CD14-positive monocyte (primary cell): ENCODE results near the gene C20orf144. TPM values are rescaled to one million over a fixed set of nuclear protein-coding genes. Genes with fewer than 3 reads are reported as not detected.

Experiments
- DNase-seq, 3 donors: peaks; one replicate each; pipeline ENCODE4 v3.0.0-alpha.2; 2011 to 2022
- H2AFZ ChIP-seq: 2 replicates; pipeline ENCODE4 v1.6.0; 2012; ENCODE audit warnings: mild to moderate bottlenecking, low read depth, low read length, inconsistent platforms; ENCODE audit not compliant: insufficient read depth, poor library complexity, severe bottlenecking
- H3K27ac ChIP-seq, 2 donors: 1 replicate in 1 of 2; 2 replicates in 1 of 2; pipeline ENCODE4 v1.5.1; 2012 to 2013; ENCODE audit warnings: low read length in 2 of 2, control low read depth in 1 of 2, inconsistent platforms in 1 of 2, low read depth in 1 of 2, mild to moderate bottlenecking in 1 of 2
- H3K27me3 ChIP-seq, 2 donors: one replicate each; pipeline versions ENCODE4 v1.6.0 to v1.6.1; 2011 to 2013; ENCODE audit warnings: low read length in 2 of 2; ENCODE audit not compliant: control insufficient read depth in 2 of 2, insufficient read depth in 2 of 2
- H3K36me3 ChIP-seq, 2 donors: replicated peaks in 1 of 2; 1 replicate in 1 of 2; 2 replicates in 1 of 2; pipeline versions ENCODE4 v1.5.1 to v1.6.1; 2012 to 2013; ENCODE audit warnings: low read length in 2 of 2, control low read depth in 1 of 2, inconsistent platforms in 1 of 2, mild to moderate bottlenecking in 1 of 2; ENCODE audit not compliant: insufficient read depth in 2 of 2, control insufficient read depth in 1 of 2
- H3K4me1 ChIP-seq, 2 donors: 1 replicate in 1 of 2; 2 replicates in 1 of 2; pipeline versions ENCODE4 v1.5.1 to v1.6.1; 2012 to 2013; ENCODE audit warnings: low read length in 2 of 2, control low read depth in 1 of 2, inconsistent platforms in 1 of 2, mild to moderate bottlenecking in 1 of 2, moderate library complexity in 1 of 2; ENCODE audit not compliant: insufficient read depth in 2 of 2, control insufficient read depth in 1 of 2
- H3K4me2 ChIP-seq: replicated peaks from 2 replicates; pipeline ENCODE3; 2012; ENCODE audit warnings: low read length, moderate library complexity, mild to moderate bottlenecking; ENCODE audit not compliant: poor library complexity, severe bottlenecking; ENCODE audit errors: extremely low read depth
- H3K4me3 ChIP-seq, 3 experiments: fragments of 200-600 bp in 1 of 3; sonication (generic) in 1 of 3; replicated peaks in 1 of 3; 1 replicate in 2 of 3; 2 replicates in 1 of 3; pipeline ENCODE4 v1.5.1; 2011 to 2013; ENCODE audit warnings: low read length in 3 of 3, mild to moderate bottlenecking in 3 of 3, control low read depth in 2 of 3, low read depth in 2 of 3, inconsistent platforms in 1 of 3, moderate library complexity in 1 of 3
- H3K79me2 ChIP-seq: 2 replicates; pipeline ENCODE4 v1.6.0; 2012; ENCODE audit warnings: mild to moderate bottlenecking, control low read depth, inconsistent platforms, low read length, moderate library complexity; ENCODE audit not compliant: insufficient read depth
- H3K9ac ChIP-seq: 2 replicates; pipeline ENCODE4 v1.6.0; 2017; ENCODE audit warnings: low read length, mild to moderate bottlenecking; ENCODE audit not compliant: insufficient read depth, poor library complexity, severe bottlenecking
- H3K9me3 ChIP-seq, 2 donors: replicated peaks in 1 of 2; 1 replicate in 1 of 2; 2 replicates in 1 of 2; pipeline versions ENCODE4 v1.5.1 to v1.6.1; 2012 to 2013; ENCODE audit warnings: low read length in 2 of 2, control low read depth in 1 of 2; ENCODE audit not compliant: control insufficient read depth in 1 of 2, insufficient read depth in 1 of 2
- H4K20me1 ChIP-seq: 2 replicates; pipeline ENCODE4 v1.6.0; 2012; ENCODE audit warnings: mild to moderate bottlenecking, low read length, control low read depth, moderate library complexity; ENCODE audit not compliant: insufficient read depth
- H3K27ac Mint-ChIP-seq, 7 donors: one replicate each; pipeline ENCODE4 v1.8.0; 2020; ENCODE audit warnings: mild to moderate bottlenecking in 7 of 7, mixed read lengths in 7 of 7, moderate library complexity in 6 of 7, inconsistent platforms in 2 of 7
- H3K27me3 Mint-ChIP-seq, 3 donors: one replicate each; pipeline ENCODE4 v1.8.0; 2021 to 2022; ENCODE audit warnings: low read depth in 3 of 3, mild to moderate bottlenecking in 3 of 3, mixed read lengths in 3 of 3, moderate library complexity in 3 of 3, inconsistent platforms in 1 of 3
- H3K36me3 Mint-ChIP-seq, 2 donors: one replicate each; pipeline ENCODE4 v1.8.0; 2020; ENCODE audit warnings: mixed read lengths in 2 of 2, inconsistent platforms in 1 of 2, mild to moderate bottlenecking in 1 of 2
- H3K4me1 Mint-ChIP-seq: one replicate; pipeline ENCODE4 v1.8.0; 2020; ENCODE audit warnings: mild to moderate bottlenecking, mixed read lengths
- H3K4me3 Mint-ChIP-seq, 2 donors: one replicate each; pipeline ENCODE4 v1.8.0; 2020; ENCODE audit warnings: mild to moderate bottlenecking in 2 of 2, mixed read lengths in 2 of 2, moderate library complexity in 1 of 2
- H3K9me3 Mint-ChIP-seq, 7 donors: one replicate each; pipeline ENCODE4 v1.8.0; 2020 to 2022; ENCODE audit warnings: mixed read lengths in 7 of 7, mild to moderate bottlenecking in 6 of 7, moderate library complexity in 6 of 7, inconsistent platforms in 2 of 7
- CTCF ChIP-seq: fragments of 200-600 bp; IDR thresholded peaks from one replicate; pipeline ENCODE4 v1.8.0; 2022; ENCODE audit warnings: antibody characterized with exemption, mild to moderate bottlenecking
- WGBS: methylation state at CpG from one replicate; pipeline ENCODE4 v1.1.5; 2013; ENCODE audit warnings: missing lambda C conversion rate; ENCODE audit not compliant: insufficient coverage; 5-methylcytosine and 5-hydroxymethylcytosine counted together
- intact Hi-C, 2 donors: fragments of 100-400 bp; cut with micrococcal nuclease; formaldehyde crosslinking; loops; one replicate each; pipeline versions ENCODE4 v1.15.0 to v1.15.1; 2023
- polyA plus RNA-seq, 3 donors: library from polyadenylated mRNA; depleted of rRNA in 1 of 3; unstranded in 2 of 3; stranded (reverse) in 1 of 3; fragments of 300-500 nt in 2 of 3; fragments of >200 nt in 1 of 3; fragmentation: Illumina TruSeq in 2 of 3; gene quantifications; 1 replicate in 2 of 3; 2 replicates in 1 of 3; pipeline ENCODE4 v1.2.3, GENCODE V29; 2012 to 2021

C20orf144 gene
- polyA plus RNA-seq, 3 donors: 0.13 TPM; not detected in 2

- 78% methylated on average over 5 of the region's 5 CpGs for WGBS
- Histone ChIP-seq H3K4me1 (no peaks in the 10 kb centered on the region), H3K9me3 (peaks cover 0 to 10% of the 10 kb centered on the region in 2 donors), H3K4me2 (no peak overlapping the region), H3K27me3 (no peaks in the 10 kb centered on the region), H3K9ac (no peak overlapping the region), H4K20me1 (no peaks in the 10 kb centered on the region), H3K27ac (no peak overlapping the region), H3K79me2 (no peaks in the 10 kb centered on the region), H3K4me3 (no peak overlapping the region), H2AFZ (no peak overlapping the region), H3K36me3 (peaks cover 14 to 24% of the 10 kb centered on the region in 2 donors)
- Mint-ChIP-seq H3K4me1 (no peaks in the 10 kb centered on the region), H3K4me3 (no peak overlapping the region), H3K36me3 (peaks cover 14 to 29% of the 10 kb centered on the region in 2 donors), H3K27ac (peak overlapping the region in 1 of 7 donors; percentile 85), H3K27me3 (peaks cover 0 to 2% (median 0%) of the 10 kb centered on the region in 3 donors), H3K9me3 (peaks cover 10 to 24% (median 17%) of the 10 kb centered on the region in 7 donors)
- no peak for TF ChIP-seq CTCF
- intact Hi-C loops: no loop called here
- DNase-seq: no peak
Observed at GRCh38 chr20:33702861-33703260, 40.7 kb downstream of the C20orf144 start.

GRCh38 chr20:33703498-33704137, 41.5 kb downstream of the C20orf144 start:
- Mint-ChIP-seq H3K27ac (peak overlapping the region in 1 of 7 donors; percentile 9), H3K27me3 (peaks cover 0 to 2% (median 0%) of the 10 kb centered on the region in 3 donors), H3K4me3 (no peak overlapping the region), H3K9me3 (peaks cover 7 to 23% (median 13%) of the 10 kb centered on the region in 7 donors), H3K4me1 (no peaks in the 10 kb centered on the region), H3K36me3 (peaks cover 14 to 32% of the 10 kb centered on the region in 2 donors)
- no peaks in the 10 kb centered on the region for H4K20me1 ChIP-seq
- H3K4me3 ChIP-seq: no peak overlapping the region
- no peak for DNase-seq
- H3K27me3 ChIP-seq: no peaks in the 10 kb centered on the region
- H3K9ac ChIP-seq: no peak overlapping the region
- no peaks in the 10 kb centered on the region for H3K4me1 ChIP-seq
- no peaks in the 10 kb centered on the region for H3K79me2 ChIP-seq
- H3K27ac ChIP-seq: no peak overlapping the region
- H3K4me2 ChIP-seq: no peak overlapping the region
- no peak overlapping the region for H2AFZ ChIP-seq
- intact Hi-C loops: no loop called here
- peaks cover 14 to 29% of the 10 kb centered on the region in 2 donors for H3K36me3 ChIP-seq
- WGBS: 100% methylated on average over 3 of the region's 8 CpGs
- TF ChIP-seq CTCF: no peak
- H3K9me3 ChIP-seq: peaks cover 0 to 10% of the 10 kb centered on the region in 2 donors
